HG03575 (cell line): Measurements from ENCODE around the gene RPS6KA2.
A peak's percentile ranks its signal among the peaks of the same experiment; 100 is the strongest.
"Not testable (repeated sequence)": the region's sequence is repeated elsewhere in the genome, so short reads cannot be mapped to it uniquely, and the experiment has no call there.

Source experiments
- ATAC-seq: cut with Tn5 transposase; IDR thresholded peaks from one replicate; pipeline ENCODE4 v1.9.1; 2021; ENCODE audit not compliant: unreplicated experiment, insufficient number of reproducible peaks, low FRiP score; ENCODE audit errors: extremely low read depth

Gene RPS6KA2

GRCh38 chr6:166545156-166546034, 81.7 kb downstream of the RPS6KA2 start:
- no peak for ATAC-seq

GRCh38 chr6:166544296-166544605, 82.8 kb downstream of the RPS6KA2 start:
- ATAC-seq: no peak

GRCh38 chr6:166543603-166544295, 83.3 kb downstream of the RPS6KA2 start:
- no peak for ATAC-seq

GRCh38 chr6:166542580-166542912, 84.5 kb downstream of the RPS6KA2 start:
- no peak for ATAC-seq

- no peak for ATAC-seq
Measured at GRCh38 chr6:166541876-166542579, 85.0 kb downstream of the RPS6KA2 start.

- no peak for ATAC-seq
Measured at GRCh38 chr6:166541366-166541765, 85.7 kb downstream of the RPS6KA2 start.

GRCh38 chr6:166540631-166541331, 86.3 kb downstream of the RPS6KA2 start:
- ATAC-seq: peak; percentile 93

- ATAC-seq: no peak
Measured at GRCh38 chr6:166539543-166539942, 87.5 kb downstream of the RPS6KA2 start.

GRCh38 chr6:166539011-166539385, 88.1 kb downstream of the RPS6KA2 start:
- ATAC-seq: not testable (repeated sequence)

GRCh38 chr6:166538297-166539010, 88.6 kb downstream of the RPS6KA2 start:
- no peak for ATAC-seq

GRCh38 chr6:166534658-166535406, 92.2 kb downstream of the RPS6KA2 start:
- ATAC-seq: no peak

- no peak for ATAC-seq
Measured at GRCh38 chr6:166533205-166533824, 93.7 kb downstream of the RPS6KA2 start.

GRCh38 chr6:166532302-166532701, 94.7 kb downstream of the RPS6KA2 start:
- ATAC-seq: no peak

- no peak for ATAC-seq
Measured at GRCh38 chr6:166530211-166531095, 96.6 kb downstream of the RPS6KA2 start.

- no peak for ATAC-seq
Measured at GRCh38 chr6:166529586-166529985, 97.5 kb downstream of the RPS6KA2 start.

GRCh38 chr6:166529058-166529457, 98.0 kb downstream of the RPS6KA2 start:
- not testable (repeated sequence) for ATAC-seq

- no peak for ATAC-seq
Measured at GRCh38 chr6:166527849-166528248, 99.2 kb downstream of the RPS6KA2 start.
